Measurements from ENCODE around the gene BRD3.
"Not testable (repeated sequence)": the region's sequence is repeated elsewhere in the genome, so short reads cannot be mapped to it uniquely, and the experiment has no call there.

Gene BRD3

GRCh38 chr9:134067904-134068743 lies at the start of gene BRD3:
Gene BRD3 (minus strand): TSS chr9:134068026. CDS start chr9:134053477, 14,549 bp downstream.
- TF ChIP-seq CTCF (IDR thresholded peaks at IDR 0.05; ENCODE audit: low read depth, low read length) = no peak
- peak; percentile 67 for DNase-seq (ENCODE audit: extremely low read depth, low read depth)

- no peak for TF ChIP-seq CTCF (IDR thresholded peaks at IDR 0.05; ENCODE audit: low read depth, low read length)
- no peak for DNase-seq (ENCODE audit: extremely low read depth, low read depth)
Observed at GRCh38 chr9:134112561-134112960, 44.7 kb upstream of the BRD3 start.

- no peak for DNase-seq (ENCODE audit: extremely low read depth, low read depth)
- no peak for TF ChIP-seq CTCF (IDR thresholded peaks at IDR 0.05; ENCODE audit: low read depth, low read length)
Observed at GRCh38 chr9:134111064-134111463, 43.2 kb upstream of the BRD3 start.

GRCh38 chr9:134103391-134103998 lies 35.7 kb upstream of the BRD3 start:
- TF ChIP-seq CTCF (IDR thresholded peaks at IDR 0.05; ENCODE audit: low read depth, low read length) = no peak
- no peak for DNase-seq (ENCODE audit: extremely low read depth, low read depth)

GRCh38 chr9:134101623-134102149 lies 33.9 kb upstream of the BRD3 start:
- DNase-seq (ENCODE audit: extremely low read depth, low read depth) = no peak
- no peak for TF ChIP-seq CTCF (IDR thresholded peaks at IDR 0.05; ENCODE audit: low read depth, low read length)

GRCh38 chr9:134101133-134101532 lies 33.3 kb upstream of the BRD3 start:
- DNase-seq (ENCODE audit: extremely low read depth, low read depth) = not testable (repeated sequence)

- no peak for TF ChIP-seq CTCF (IDR thresholded peaks at IDR 0.05; ENCODE audit: low read depth, low read length)
Observed at GRCh38 chr9:134100040-134100439, 32.2 kb upstream of the BRD3 start.

More at GRCh38 chr9:134100040-134100439, 32.2 kb upstream of the BRD3 start:
- no peak for DNase-seq (ENCODE audit: extremely low read depth, low read depth)

All from AG09319 (cell line).